GM18498 (cell line): ENCODE results near the gene RAB22A.

Experiments used
- ATAC-seq: cut with Tn5 transposase; IDR thresholded peaks from one replicate; pipeline ENCODE4 v1.9.1; 2021; ENCODE audit warnings: mild to moderate bottlenecking, moderate library complexity; ENCODE audit not compliant: unreplicated experiment

Gene RAB22A

GRCh38 chr20:58300321-58300720 lies 9.2 kb upstream of the RAB22A start:
- no peak for ATAC-seq

GRCh38 chr20:58303547-58303946 lies 6.0 kb upstream of the RAB22A start:
- no peak for ATAC-seq

- ATAC-seq, result no peak
Observed at GRCh38 chr20:58305061-58305460, 4.5 kb upstream of the RAB22A start.

DNA sequence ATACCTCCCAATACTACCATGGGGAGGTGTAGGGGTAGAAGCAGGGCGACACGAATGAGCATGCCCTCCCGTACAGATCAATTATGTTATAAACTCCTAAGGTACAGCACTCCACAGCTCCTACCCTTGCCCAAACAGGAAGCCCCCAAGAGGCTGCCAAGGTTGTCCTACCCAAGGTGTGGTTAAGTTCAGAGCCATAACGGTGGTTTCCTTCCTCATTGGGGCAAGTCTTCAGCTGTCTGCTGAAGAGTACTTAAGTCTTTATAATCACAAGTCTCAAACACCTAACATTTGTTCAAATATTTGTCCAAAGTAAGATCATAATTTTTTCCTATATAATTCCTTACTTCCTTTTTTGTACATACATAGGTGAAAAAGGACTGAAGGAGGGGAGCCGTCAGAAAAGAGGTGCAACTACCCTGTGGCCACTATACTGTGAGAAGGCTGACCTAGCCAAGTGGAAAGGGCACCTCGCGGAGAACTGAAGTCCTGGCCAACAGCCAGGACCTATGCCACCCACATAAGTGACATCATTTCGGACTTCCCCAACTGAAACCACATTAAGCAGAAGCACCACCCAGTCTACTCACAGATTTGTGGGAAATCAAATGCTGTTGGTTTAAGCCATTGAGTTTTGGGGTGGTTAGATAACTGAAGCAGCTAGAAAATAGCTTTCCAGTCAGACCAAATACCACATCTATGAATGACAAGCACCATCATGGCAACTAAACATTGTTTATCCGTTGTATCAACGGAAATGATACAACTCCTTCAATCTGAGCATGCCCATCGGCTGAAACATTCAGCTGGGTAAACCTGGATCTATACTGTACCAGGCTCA lies 2.9 kb upstream of the RAB22A start:
- no peak for ATAC-seq

DNA sequence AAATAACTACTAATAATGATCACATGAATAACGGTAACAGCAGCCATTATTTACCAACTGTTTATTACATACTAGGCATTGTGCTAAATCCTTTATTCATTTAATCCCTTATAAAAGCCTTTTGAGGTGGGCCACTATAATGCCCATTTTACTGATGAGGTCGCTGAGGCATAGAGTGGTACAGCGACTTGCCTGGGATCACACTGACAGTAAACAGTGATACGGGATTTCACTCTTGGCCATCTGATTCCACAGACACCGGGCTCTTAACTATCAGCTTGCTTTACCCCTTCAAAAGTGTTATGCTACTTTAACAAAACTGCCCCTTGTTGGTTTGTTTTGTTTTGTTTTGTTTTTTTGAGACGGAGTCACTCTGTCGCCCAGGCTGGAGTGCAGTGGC lies 2.2 kb upstream of the RAB22A start:
- no peak for ATAC-seq

DNA sequence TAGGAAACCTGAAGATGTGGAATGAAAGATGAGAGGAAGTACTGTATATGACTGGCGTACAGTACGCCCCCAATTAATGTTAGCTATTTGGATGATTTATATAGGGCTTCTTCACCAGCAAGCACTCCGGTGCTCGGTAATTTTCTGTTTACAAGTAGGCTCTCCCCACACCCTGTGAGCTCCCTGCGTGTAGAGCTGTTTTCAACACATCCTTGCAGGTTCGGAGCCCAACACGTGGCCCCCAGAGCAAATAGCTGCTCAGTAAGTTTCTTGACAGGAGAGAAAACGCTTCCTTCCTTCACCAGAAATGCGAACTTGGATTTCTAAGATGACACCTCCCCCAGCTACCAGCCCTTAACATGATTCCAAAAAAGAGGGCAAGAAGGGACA lies 1.2 kb upstream of the RAB22A start:
- ATAC-seq, result no peak

GRCh38 chr20:58308680-58309527 lies 611 bp upstream of the RAB22A start:
- peak; percentile 61 for ATAC-seq

GRCh38 chr20:58310291-58310782 lies 822 bp downstream of the RAB22A start:
- no peak for ATAC-seq

- no peak for ATAC-seq
Observed at GRCh38 chr20:58312836-58313235, 3.3 kb downstream of the RAB22A start.

DNA sequence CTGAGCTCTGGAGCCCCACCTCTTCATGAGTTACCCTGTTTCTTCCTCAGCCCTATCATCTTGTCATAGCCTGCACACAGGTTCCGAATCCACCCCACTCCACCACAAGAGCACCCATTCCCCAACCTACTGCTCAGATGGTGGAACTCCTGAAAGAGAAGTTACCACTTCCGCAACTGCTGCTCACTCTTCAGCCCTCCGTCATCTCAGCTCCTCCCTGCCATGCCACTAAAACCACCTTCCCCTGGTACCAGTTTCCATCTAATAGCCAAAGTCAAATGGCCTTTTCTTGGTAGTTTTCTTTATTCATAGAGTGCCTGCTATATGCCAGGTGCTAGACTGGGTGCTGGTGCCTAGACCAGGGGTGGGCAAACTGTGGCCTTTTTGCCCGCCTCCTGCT lies 3.9 kb downstream of the RAB22A start:
- no peak for ATAC-seq

- no peak for ATAC-seq
Observed at GRCh38 chr20:58321205-58321604, 11.7 kb downstream of the RAB22A start.

- ATAC-seq, result no peak
Observed at GRCh38 chr20:58322083-58322482, 12.6 kb downstream of the RAB22A start.

GRCh38 chr20:58325912-58326311 lies 16.4 kb downstream of the RAB22A start:
- no peak for ATAC-seq

DNA sequence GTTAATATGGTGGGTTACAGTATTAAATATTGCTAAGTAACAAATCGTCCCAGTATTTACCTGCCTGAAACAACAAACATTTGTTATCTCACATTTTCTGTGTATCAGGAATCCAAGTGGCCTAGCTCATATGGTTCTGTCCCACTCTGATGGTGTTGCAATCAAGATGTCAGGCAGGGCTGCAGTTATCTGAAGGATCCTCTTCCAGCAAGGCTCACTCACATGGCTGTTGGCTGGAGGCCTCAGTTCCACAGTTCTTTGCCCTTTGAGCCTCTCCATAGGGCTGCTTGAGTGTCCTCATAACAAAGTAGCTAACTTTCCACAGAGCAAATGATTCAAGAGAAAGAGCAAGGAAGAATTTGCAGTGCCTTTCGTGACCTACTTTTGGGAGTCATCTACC lies 17.7 kb downstream of the RAB22A start:
- ATAC-seq, result no peak

DNA sequence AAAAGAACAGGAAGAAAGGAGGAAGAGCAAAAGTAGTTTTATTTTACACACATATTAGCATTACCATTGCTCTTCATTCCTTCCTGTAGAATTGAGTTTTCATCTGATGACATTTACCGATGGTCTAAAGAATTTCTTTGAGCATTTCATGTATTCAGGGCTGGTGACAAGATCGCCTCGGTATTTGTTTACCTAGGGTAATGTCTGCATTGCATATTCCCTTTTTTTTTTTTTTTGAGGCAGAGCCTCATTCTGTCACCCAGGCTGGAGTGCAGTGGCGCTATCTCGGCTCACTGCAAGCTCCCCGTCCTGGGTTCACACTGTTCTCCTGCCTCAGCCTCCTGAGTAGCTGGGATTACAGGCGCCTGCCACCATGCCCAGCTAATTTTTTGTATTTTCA lies 19.3 kb downstream of the RAB22A start:
- no peak for ATAC-seq

DNA sequence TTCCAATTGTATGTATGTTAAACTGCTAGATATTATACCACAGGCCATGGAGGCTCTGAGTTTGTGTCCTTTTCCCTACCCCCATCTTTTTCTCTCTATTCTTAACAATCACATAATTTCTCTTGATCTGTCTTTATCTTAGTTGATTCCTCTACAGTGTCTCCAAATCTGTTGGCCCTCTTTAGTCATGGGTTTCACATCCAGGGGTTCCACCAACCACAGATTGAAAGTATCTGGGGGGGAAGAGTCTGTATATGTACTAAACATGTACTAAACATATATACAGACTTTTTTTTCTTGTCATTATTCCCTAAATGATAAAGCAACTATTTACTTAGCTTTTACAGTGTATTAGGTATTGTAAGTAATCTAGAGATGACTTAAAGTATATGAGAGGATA lies 20.2 kb downstream of the RAB22A start:
- ATAC-seq, result no peak

GRCh38 chr20:58330249-58330648 lies 20.7 kb downstream of the RAB22A start:
- no peak for ATAC-seq

DNA sequence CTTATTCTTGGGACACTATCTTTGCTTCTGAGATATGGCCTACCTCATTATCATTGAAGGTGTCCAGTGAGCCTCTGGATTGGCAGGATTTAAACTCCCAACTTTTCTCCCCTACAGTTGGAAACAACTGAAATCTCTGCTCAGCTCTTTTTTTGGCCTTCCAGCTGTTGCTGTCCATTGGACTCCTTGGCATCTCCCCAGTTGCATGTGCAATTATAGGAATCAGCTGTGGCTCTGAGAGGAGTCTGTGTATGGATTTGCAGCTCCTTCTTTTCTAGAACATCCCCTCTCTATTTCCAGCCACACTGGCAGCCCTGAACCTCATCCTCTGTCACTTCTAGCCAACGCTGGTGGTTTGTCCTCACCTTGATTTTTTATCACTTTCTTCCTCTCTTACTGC lies 21.2 kb downstream of the RAB22A start:
- ATAC-seq, result no peak

DNA sequence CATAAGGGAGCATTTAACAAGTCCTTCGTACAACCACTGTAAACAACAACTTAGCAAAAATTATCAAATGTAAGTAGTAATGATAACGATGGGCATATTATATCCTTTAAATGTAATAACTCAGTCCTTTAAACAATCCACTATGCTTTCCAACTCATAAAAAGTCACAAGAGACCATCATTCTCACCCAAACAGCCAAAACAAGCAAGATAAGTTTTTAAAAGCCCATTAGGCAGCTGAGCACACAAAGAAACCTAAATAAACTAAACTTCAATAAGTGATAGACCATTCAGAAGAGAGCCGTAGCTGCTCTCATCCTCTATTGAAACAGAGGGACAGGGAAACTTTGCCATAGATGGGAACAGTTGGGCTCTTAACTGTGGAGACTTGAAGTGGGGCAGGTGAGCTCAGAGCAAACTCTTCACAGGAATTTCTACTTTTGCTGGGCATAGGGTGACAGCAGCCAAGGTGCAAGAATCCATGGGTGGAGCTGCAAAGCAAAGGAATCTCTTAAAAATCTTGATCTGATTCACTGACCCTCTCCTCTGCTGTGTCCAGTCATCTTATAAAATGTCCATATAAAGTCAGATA lies 22.5 kb downstream of the RAB22A start:
- no peak for ATAC-seq

- ATAC-seq, result no peak
Observed at GRCh38 chr20:58339741-58340140, 30.2 kb downstream of the RAB22A start.

DNA sequence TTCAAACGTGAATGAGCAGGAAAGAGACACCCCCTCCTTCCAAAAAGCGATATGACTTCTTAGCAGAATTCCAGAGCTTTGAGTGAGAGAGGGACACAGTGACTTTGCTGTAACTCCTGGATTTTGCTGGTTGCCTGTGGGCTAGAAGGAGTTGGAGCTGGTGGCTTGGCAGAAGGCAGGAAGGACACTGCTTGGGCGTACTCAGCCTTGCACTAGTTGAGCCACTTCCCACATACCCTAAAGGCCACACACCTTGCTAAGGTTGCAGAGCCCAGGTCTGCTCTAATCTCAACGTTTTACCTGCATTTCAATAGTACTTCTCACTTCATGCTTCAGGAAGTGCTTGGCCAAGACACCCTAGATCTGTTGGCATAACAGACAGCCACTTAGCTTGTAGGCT lies 30.6 kb downstream of the RAB22A start:
- no peak for ATAC-seq

DNA sequence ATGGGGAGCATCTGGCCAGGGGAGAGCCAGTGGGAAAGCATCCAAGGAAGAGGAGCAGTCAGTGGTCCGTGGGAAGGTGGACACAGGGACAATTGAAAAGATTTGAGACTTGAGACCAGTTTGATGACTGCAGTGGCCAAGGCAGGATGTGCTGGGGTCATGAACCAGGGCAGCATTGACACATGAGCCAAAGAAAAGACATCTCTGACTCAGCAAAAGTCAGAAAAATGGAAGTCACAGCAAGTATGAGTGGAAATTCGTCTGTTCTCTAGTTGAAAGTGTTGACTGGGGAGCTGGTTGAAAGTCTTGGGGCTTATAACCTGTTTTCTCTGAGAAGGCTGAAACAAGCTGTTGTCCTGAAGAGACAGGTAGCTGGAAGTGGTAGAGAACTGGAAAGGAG lies 31.3 kb downstream of the RAB22A start:
- no peak for ATAC-seq
